Adrenal gland (tissue), 5 donors: ENCODE data around the gene TENM4.

Experiments used
- POLR2A ChIP-seq, 2 donors: fragments of 450-650 bp; IDR thresholded peaks; one replicate each; pipeline ENCODE4 v1.6.1; 2017; ENCODE audit warnings: antibody characterized with exemption in 2 of 2, mild to moderate bottlenecking in 2 of 2, moderate library complexity in 1 of 2
- TF ChIP-seq, protein P1 (sequence below), 6 experiments: fragments of 450-650 bp in 4 of 6; fragments of 200-600 bp in 2 of 6; sonication (generic) in 1 of 6; IDR thresholded peaks; 1 replicate in 5 of 6; 2 replicates in 1 of 6; pipeline versions ENCODE4 v1.5.1 to v1.8.0; 2016 to 2021; ENCODE audit warnings: antibody characterized with exemption in 6 of 6, mild to moderate bottlenecking in 2 of 6, moderate library complexity in 1 of 6
- donor health status: DM: no; HTN: no; CAD: no.

DNA sequence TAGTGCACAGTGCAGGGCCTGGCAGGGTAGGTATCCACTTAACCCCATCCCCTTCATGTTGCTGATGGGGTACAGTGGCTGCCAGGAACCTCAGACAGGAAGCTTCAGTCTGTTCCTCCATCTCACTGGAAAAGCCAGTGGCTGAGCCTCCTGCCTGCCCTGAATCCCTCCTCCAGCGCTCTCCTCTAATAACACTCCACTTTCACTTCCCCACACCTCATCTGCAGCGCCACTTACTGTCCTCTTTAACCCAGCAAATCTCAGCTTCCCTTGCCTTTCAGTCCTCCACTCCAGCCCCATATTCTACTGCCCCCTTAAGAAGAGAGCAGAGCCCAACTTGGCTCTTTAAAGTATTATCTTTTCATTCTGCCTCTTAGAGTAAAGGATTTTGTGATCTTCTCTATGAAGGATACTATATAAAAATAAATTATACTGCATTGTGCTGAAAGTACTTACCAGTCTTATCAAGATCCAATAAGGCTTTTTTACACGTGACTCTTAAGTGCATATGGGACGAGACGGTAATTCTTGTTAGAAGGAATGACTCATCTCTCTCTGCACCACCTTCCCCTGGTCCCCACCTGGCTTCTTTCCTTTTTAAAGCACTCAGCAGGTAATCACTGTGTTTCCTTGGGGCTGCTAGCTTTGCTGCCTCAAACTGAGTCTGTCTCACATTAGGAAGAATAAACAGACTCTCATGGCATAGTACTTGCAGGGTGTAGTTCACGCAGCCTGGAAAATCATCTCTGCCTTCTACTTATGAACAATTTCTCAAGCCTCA is 628.1 kb downstream of the TENM4 start:
- TF ChIP-seq, protein P1, sequence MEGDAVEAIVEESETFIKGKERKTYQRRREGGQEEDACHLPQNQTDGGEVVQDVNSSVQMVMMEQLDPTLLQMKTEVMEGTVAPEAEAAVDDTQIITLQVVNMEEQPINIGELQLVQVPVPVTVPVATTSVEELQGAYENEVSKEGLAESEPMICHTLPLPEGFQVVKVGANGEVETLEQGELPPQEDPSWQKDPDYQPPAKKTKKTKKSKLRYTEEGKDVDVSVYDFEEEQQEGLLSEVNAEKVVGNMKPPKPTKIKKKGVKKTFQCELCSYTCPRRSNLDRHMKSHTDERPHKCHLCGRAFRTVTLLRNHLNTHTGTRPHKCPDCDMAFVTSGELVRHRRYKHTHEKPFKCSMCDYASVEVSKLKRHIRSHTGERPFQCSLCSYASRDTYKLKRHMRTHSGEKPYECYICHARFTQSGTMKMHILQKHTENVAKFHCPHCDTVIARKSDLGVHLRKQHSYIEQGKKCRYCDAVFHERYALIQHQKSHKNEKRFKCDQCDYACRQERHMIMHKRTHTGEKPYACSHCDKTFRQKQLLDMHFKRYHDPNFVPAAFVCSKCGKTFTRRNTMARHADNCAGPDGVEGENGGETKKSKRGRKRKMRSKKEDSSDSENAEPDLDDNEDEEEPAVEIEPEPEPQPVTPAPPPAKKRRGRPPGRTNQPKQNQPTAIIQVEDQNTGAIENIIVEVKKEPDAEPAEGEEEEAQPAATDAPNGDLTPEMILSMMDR (IDR thresholded peaks at IDR 0.05) = peak in 1 of 6 experiments; percentile 9
- TF ChIP-seq POLR2A (IDR thresholded peaks at IDR 0.05) = no peak
